H4 (cell line): ENCODE results near the gene ERICH6B. TPM values are rescaled to one million over a fixed set of nuclear protein-coding genes. Genes with fewer than 3 reads are reported as not detected.

Experiments used
- DNase-seq: peaks from one replicate; pipeline ENCODE4 v3.0.0-alpha.2; 2015; ENCODE audit warnings: low spot score
- total RNA-seq: library from RNA; depleted of rRNA; stranded (reverse); fragments of >200 nt; shearing (Covaris generic); gene quantifications from 2 replicates; pipeline ENCODE4 v1.2.3, GENCODE V29; 2014

ERICH6B gene
- total RNA-seq, 1 experiment from 2014 or later: not detected

- DNase-seq: no peak
Observed at GRCh38 chr13:45542391-45542790, 73.1 kb downstream of the ERICH6B start.

- no peak for DNase-seq
Observed at GRCh38 chr13:45541806-45542205, 73.7 kb downstream of the ERICH6B start.

- DNase-seq: no peak
Observed at GRCh38 chr13:45540864-45541263, 74.7 kb downstream of the ERICH6B start.

- no peak for DNase-seq
Observed at GRCh38 chr13:45540195-45540594, 75.3 kb downstream of the ERICH6B start.

GRCh38 chr13:45538382-45538781 is 77.2 kb downstream of the ERICH6B start:
- DNase-seq: no peak

GRCh38 chr13:45537516-45537915 is 78.0 kb downstream of the ERICH6B start:
- DNase-seq: no peak

GRCh38 chr13:45536224-45536623 is 79.3 kb downstream of the ERICH6B start:
- no peak for DNase-seq

- no peak for DNase-seq
Observed at GRCh38 chr13:45534604-45535003, 80.9 kb downstream of the ERICH6B start.

GRCh38 chr13:45529758-45530157 is 85.8 kb downstream of the ERICH6B start:
- DNase-seq: no peak

- DNase-seq: peak; percentile 22
Observed at GRCh38 chr13:45527699-45528462, 87.7 kb downstream of the ERICH6B start.

- no peak for DNase-seq
Observed at GRCh38 chr13:45522571-45522970, 93.0 kb downstream of the ERICH6B start.

- DNase-seq: peak; percentile 23
Observed at GRCh38 chr13:45521297-45521696, 94.2 kb downstream of the ERICH6B start.

GRCh38 chr13:45519493-45519892 is 96.0 kb downstream of the ERICH6B start:
- DNase-seq: no peak

GRCh38 chr13:45518525-45519245 is 96.9 kb downstream of the ERICH6B start:
- no peak for DNase-seq

- no peak for DNase-seq
Observed at GRCh38 chr13:45516757-45517156, 98.8 kb downstream of the ERICH6B start.

GRCh38 chr13:45512098-45512496 is 103.4 kb downstream of the ERICH6B start:
- no peak for DNase-seq

- DNase-seq: peak; percentile 63
Observed at GRCh38 chr13:45511310-45512097, 104.0 kb downstream of the ERICH6B start.

- DNase-seq: no peak
Observed at GRCh38 chr13:45510672-45511071, 104.9 kb downstream of the ERICH6B start.

GRCh38 chr13:45508776-45509175 is 106.8 kb downstream of the ERICH6B start:
- DNase-seq: no peak

- DNase-seq: no peak
Observed at GRCh38 chr13:45506811-45507210, 108.7 kb downstream of the ERICH6B start.

- DNase-seq: no peak
Observed at GRCh38 chr13:45503658-45504057, 111.9 kb downstream of the ERICH6B start.

GRCh38 chr13:45501175-45501526 is 114.4 kb downstream of the ERICH6B start:
- DNase-seq: no peak
